A549 treated with AZD9567 at 1 μM for 4 hours (cell line): ENCODE measurements around the gene MAPK4. TPM values are rescaled to one million over a fixed set of nuclear protein-coding genes. Genes with fewer than 3 reads are reported as not detected.

Source experiments
- total RNA-seq: library from RNA; stranded (reverse); fragments of 200-300 nt; extraction: Qiagen RNA extraction; gene quantifications from 5 replicates; pipeline ENCODE4 v1.2.3, GENCODE V29; 2022; ENCODE audit not compliant: insufficient read depth

The MAPK4 gene
- 0.09 to 0.21 TPM (median 0.12 TPM) in 4 of 5 replicates, not detected in the other for total RNA-seq

DNA sequence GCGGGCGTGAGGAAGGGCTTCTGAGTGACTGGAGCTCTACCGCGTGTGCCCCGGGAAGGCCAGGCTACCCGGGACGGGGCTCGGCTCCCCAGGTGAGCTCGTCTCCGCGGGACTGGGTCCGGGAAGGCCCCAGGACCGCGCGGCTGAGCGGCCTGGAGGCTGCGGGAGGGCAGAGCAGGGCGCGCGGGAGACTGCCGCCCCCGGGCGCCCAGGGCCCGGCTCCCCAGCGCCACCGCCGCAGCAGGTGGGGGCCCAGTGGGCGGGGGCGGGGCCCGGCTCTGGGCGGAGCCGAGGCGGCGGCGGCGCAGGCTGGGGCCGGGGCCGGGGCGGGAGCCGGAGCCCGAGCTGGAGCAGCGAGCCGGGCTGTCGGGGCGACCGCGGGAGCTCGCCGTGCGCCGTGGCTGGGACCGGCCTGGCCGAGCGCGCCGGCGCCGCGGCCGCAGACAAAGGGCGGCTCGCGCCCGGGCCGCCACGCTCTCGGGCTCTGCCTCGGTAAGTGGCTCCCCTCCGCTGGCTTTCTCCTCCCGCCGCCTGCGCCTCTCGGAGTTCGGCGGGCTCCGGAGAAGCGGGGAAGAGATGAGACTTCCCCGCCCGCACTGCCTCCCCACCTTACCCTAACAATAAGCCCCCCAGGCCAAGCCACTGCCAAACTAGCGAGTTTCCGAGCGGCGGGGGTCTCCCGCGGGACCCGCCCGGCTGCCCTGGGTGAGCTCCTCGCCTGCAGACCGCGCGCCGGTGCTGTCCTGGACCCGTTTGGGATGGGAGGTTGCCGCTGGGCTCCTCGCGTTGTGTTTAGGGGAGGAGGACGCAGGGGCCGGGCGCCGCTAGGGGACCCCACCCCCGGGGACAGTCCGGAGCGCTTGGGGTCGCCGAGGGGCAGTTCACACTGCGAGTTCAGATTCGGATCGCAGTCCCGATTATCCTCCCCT is at the start of gene MAPK4:
MAPK4 (plus strand) TSS at position 336 of the 929 bp plus-strand sequence. CDS start 103,872 bp downstream, outside the sequence.

Other genes starting within 250 kb of the MAPK4 start
- gene SKA1, start 185.0 kb upstream of the MAPK4 start, total RNA-seq, result 10.2 to 22.6 TPM (median 11.9 TPM) in 5 replicates